Astrocyte (in vitro differentiated cells and primary cell): ENCODE measurements around the gene SRPRB.

ENCODE experiments used
- EZH2 ChIP-seq: IDR thresholded peaks from 2 replicates; pipeline ENCODE4 v1.6.1; 2012; ENCODE audit warnings: mild to moderate bottlenecking, low read length, inconsistent platforms; ENCODE audit not compliant: insufficient read depth
- TF ChIP-seq, protein P1 (sequence below): IDR thresholded peaks from 2 replicates; pipeline ENCODE4 v1.5.1; 2011; ENCODE audit warnings: low read depth, mild to moderate bottlenecking, inconsistent platforms, low read length, moderate library complexity; ENCODE audit not compliant: insufficient read depth

- TF ChIP-seq, protein P1, sequence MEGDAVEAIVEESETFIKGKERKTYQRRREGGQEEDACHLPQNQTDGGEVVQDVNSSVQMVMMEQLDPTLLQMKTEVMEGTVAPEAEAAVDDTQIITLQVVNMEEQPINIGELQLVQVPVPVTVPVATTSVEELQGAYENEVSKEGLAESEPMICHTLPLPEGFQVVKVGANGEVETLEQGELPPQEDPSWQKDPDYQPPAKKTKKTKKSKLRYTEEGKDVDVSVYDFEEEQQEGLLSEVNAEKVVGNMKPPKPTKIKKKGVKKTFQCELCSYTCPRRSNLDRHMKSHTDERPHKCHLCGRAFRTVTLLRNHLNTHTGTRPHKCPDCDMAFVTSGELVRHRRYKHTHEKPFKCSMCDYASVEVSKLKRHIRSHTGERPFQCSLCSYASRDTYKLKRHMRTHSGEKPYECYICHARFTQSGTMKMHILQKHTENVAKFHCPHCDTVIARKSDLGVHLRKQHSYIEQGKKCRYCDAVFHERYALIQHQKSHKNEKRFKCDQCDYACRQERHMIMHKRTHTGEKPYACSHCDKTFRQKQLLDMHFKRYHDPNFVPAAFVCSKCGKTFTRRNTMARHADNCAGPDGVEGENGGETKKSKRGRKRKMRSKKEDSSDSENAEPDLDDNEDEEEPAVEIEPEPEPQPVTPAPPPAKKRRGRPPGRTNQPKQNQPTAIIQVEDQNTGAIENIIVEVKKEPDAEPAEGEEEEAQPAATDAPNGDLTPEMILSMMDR: no peak
- no peak for TF ChIP-seq EZH2
These were observed 35.6 kb downstream of the SRPRB start for GRCh38 chr3:133841196-133841595.
